Endothelial cell of umbilical vein (primary cell): ENCODE measurements around the gene FGFR1OP2. TPM values are rescaled to one million over a fixed set of nuclear protein-coding genes. Genes with fewer than 3 reads are reported as not detected.

Experiments
- BruUV-seq: library from RNA; stranded (reverse); fragments of 400-500 nt; replicated peaks from 2 replicates; lab custom pipeline; 2021; lab: Mats Ljungman, UMichigan
- CTCF ChIA-PET: fragments of 300-600, 350-600 bp; sonication (Branson Sonifier 250); formaldehyde crosslinking; loops from one replicate; lab custom pipeline; 2021; ENCODE audit warnings: antibody characterized with exemption, inconsistent platforms; lab: Charles Lee
- POLR2A ChIA-PET: fragments of 300-600, 350-600 bp; sonication (Branson Sonifier 250); formaldehyde crosslinking; loops from one replicate; lab custom pipeline; 2021; ENCODE audit warnings: antibody characterized with exemption, inconsistent platforms; lab: Charles Lee
- DNase-seq: peaks from one replicate; pipeline ENCODE4 v3.0.0-alpha.2; 2011; ENCODE audit warnings: low read depth, low spot score
- FAIRE-seq: peaks from 2 replicates; lab custom pipeline; 2011; peaks lifted over from hg19 to GRCh38; lab: Jason Lieb, UNC
- H2AFZ ChIP-seq: 2 replicates; pipeline ENCODE4 v1.6.0; 2012; ENCODE audit warnings: low read depth, low read length, control low read depth, inconsistent platforms
- H3K27ac ChIP-seq: 2 replicates; pipeline ENCODE4 v1.5.1; 2011; ENCODE audit warnings: low read depth, mild to moderate bottlenecking, control low read depth, low read length, moderate library complexity; ENCODE audit not compliant: insufficient read depth
- H3K27me3 ChIP-seq, 2 experiments: 2 replicates each; pipeline versions ENCODE4 v1.6.0 to v1.6.1; 2011; ENCODE audit warnings: low read length in 2 of 2, mixed read lengths in 1 of 2; ENCODE audit not compliant: control insufficient read depth in 2 of 2, insufficient read depth in 2 of 2
- H3K36me3 ChIP-seq, 2 experiments: 2 replicates in 1 of 2; 3 replicates in 1 of 2; pipeline ENCODE4 v1.5.1; 2011; ENCODE audit warnings: low read length in 2 of 2, mild to moderate bottlenecking in 1 of 2, moderate library complexity in 1 of 2; ENCODE audit not compliant: control insufficient read depth in 2 of 2, insufficient read depth in 2 of 2; ENCODE audit errors: extremely low read depth in 1 of 2
- H3K4me1 ChIP-seq: 3 replicates; pipeline ENCODE4 v1.5.1; 2011; ENCODE audit warnings: mild to moderate bottlenecking, low read length; ENCODE audit not compliant: control insufficient read depth, insufficient read depth; ENCODE audit errors: extremely low read depth
- H3K4me2 ChIP-seq: 2 replicates; pipeline ENCODE4 v1.6.1; 2011; ENCODE audit warnings: low read length, control low read depth, mixed read lengths; ENCODE audit not compliant: insufficient read depth
- H3K4me3 ChIP-seq, 3 experiments: fragments of 200-600 bp in 1 of 3; sonication (generic), shearing (Covaris generic) in 1 of 3; replicated peaks in 1 of 3; 2 replicates each; pipeline ENCODE4 v1.5.1; 2011 to 2016; ENCODE audit warnings: control low read depth in 3 of 3, low read length in 3 of 3, mild to moderate bottlenecking in 2 of 3, inconsistent platforms in 1 of 3, low read depth in 1 of 3, moderate library complexity in 1 of 3; ENCODE audit not compliant: insufficient read depth in 1 of 3
- H3K79me2 ChIP-seq: 2 replicates; pipeline ENCODE4 v1.6.0; 2012; ENCODE audit warnings: low read length, inconsistent platforms; ENCODE audit not compliant: control insufficient read depth, insufficient read depth
- H3K9ac ChIP-seq: replicated peaks from 2 replicates; pipeline ENCODE3; 2011; ENCODE audit warnings: low read length, control low read depth; ENCODE audit not compliant: insufficient read depth; ENCODE audit errors: extremely low read depth
- H3K9me1 ChIP-seq: replicated peaks from 3 replicates; pipeline ENCODE4 v1.6.0; 2011; ENCODE audit warnings: mild to moderate bottlenecking, low read length; ENCODE audit not compliant: control insufficient read depth, insufficient read depth; ENCODE audit errors: extremely low read depth
- H3K9me3 ChIP-seq: replicated peaks from 2 replicates; pipeline ENCODE4 v1.5.1; 2012; ENCODE audit warnings: low read length, inconsistent platforms; ENCODE audit not compliant: control insufficient read depth, insufficient read depth
- H4K20me1 ChIP-seq: replicated peaks from 2 replicates; pipeline ENCODE3; 2011; ENCODE audit warnings: mild to moderate bottlenecking, low read length; ENCODE audit not compliant: control insufficient read depth, insufficient read depth; ENCODE audit errors: extremely low read depth
- EZH2 ChIP-seq: IDR thresholded peaks from 2 replicates; pipeline ENCODE4 v1.6.1; 2012; ENCODE audit warnings: borderline replicate concordance, low read depth, mild to moderate bottlenecking, moderate library complexity, low read length, inconsistent platforms; ENCODE audit not compliant: severe bottlenecking
- FOS ChIP-seq: IDR thresholded peaks from 2 replicates; pipeline ENCODE4 v1.6.1; 2011; ENCODE audit warnings: mild to moderate bottlenecking, low read length, moderate library complexity, borderline replicate concordance; ENCODE audit not compliant: insufficient read depth
- GATA2 ChIP-seq: IDR thresholded peaks from 2 replicates; pipeline ENCODE4 v1.7.0; 2011; ENCODE audit warnings: low read depth, mild to moderate bottlenecking, moderate library complexity, mixed read lengths, low read length; ENCODE audit not compliant: insufficient read length, insufficient read depth
- JUN ChIP-seq: IDR thresholded peaks from 2 replicates; pipeline ENCODE4 v1.6.1; 2011; ENCODE audit warnings: borderline replicate concordance, low read depth; ENCODE audit not compliant: insufficient read length, insufficient read depth
- MAX ChIP-seq: IDR thresholded peaks from 2 replicates; pipeline ENCODE4 v1.6.1; 2011; ENCODE audit not compliant: insufficient read depth, insufficient read length
- MYC ChIP-seq: IDR thresholded peaks from one replicate; pipeline ENCODE4 v1.6.1; 2011; ENCODE audit warnings: mild to moderate bottlenecking, low read depth, low read length
- POLR2A ChIP-seq: IDR thresholded peaks from 2 replicates; pipeline ENCODE4 v1.6.1; 2012; ENCODE audit warnings: low read depth, mild to moderate bottlenecking, control low read depth, low read length
- POLR2AphosphoS5 ChIP-seq: IDR thresholded peaks from 2 replicates; pipeline ENCODE4 v1.6.1; 2012; ENCODE audit warnings: low read depth, mild to moderate bottlenecking, control low read depth, low read length, moderate library complexity; ENCODE audit not compliant: insufficient read depth
- dilution Hi-C: fragments of 300-500 bp; cut with MboI; formaldehyde crosslinking; loops from one replicate; pipeline ENCODE4 v1.15.0; 2019; ENCODE audit warnings: low sequenced_read_pairs; ENCODE audit not compliant: extremely low pct_ligation_motif_present
- intact Hi-C: fragments of 100-400 bp; cut with micrococcal nuclease; formaldehyde crosslinking; loops from one replicate; pipeline ENCODE4 v1.10.0; 2022
- polyA plus RNA-seq, 4 experiments: library from polyadenylated mRNA; depleted of rRNA in 3 of 4; stranded (reverse) in 3 of 4; unstranded in 1 of 4; fragments of >200 nt; gene quantifications; 2 replicates each; pipeline versions ENCODE4 v1.2.1 to v1.2.3, GENCODE V29; 2011 to 2012; ENCODE audit warnings: missing spikeins in 1 of 4
- total RNA-seq: library from RNA; stranded (reverse); gene quantifications from 2 replicates; pipeline ENCODE4 v1.2.3, GENCODE V29; 2021
- TF ChIP-seq, protein P1 (sequence below), 2 donors: IDR thresholded peaks; 1 replicate in 1 of 2; 2 replicates in 1 of 2; pipeline ENCODE4 v1.5.1; 2011; ENCODE audit warnings: low read length in 2 of 2, mild to moderate bottlenecking in 2 of 2, moderate library complexity in 2 of 2, control low read depth in 1 of 2, inconsistent platforms in 1 of 2, low read depth in 1 of 2; ENCODE audit not compliant: insufficient read depth in 1 of 2; ENCODE audit errors: extremely low read depth in 1 of 2

FGFR1OP2 gene
- total and polyA plus RNA-seq, 2 donors (not counting 3 experiments of a cell fraction or from before 2014, with no cell fraction given) = 22.7 to 49.3 TPM

DNA sequence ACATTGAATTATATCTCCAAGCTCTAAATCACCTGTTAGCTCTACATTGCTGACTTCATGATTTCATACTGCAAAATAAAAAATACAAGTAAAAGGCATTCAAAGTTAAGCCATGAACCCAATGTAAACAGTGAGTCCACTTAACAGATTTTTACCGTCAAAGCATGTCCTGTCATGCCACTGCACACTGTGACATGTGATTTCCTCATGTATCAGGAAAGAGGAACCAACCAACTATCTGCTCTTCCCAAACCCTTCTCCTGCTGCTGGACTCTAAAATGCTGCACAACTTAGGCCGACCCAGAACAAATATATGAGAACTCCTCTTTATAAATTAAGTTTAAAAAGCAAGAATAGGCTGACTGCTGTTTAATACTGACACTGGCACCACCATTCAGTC lies 38.4 kb downstream of the FGFR1OP2 start:
- H3K36me3 ChIP-seq = peaks cover 3 to 7% of the 10 kb centered on the region in 2 experiments
- intact Hi-C loops (no loop called here), dilution Hi-C loops (no loop called here)
- no peak overlapping the region for H3K9ac ChIP-seq
- CTCF ChIA-PET = no interaction called here
- TF ChIP-seq, protein P1, sequence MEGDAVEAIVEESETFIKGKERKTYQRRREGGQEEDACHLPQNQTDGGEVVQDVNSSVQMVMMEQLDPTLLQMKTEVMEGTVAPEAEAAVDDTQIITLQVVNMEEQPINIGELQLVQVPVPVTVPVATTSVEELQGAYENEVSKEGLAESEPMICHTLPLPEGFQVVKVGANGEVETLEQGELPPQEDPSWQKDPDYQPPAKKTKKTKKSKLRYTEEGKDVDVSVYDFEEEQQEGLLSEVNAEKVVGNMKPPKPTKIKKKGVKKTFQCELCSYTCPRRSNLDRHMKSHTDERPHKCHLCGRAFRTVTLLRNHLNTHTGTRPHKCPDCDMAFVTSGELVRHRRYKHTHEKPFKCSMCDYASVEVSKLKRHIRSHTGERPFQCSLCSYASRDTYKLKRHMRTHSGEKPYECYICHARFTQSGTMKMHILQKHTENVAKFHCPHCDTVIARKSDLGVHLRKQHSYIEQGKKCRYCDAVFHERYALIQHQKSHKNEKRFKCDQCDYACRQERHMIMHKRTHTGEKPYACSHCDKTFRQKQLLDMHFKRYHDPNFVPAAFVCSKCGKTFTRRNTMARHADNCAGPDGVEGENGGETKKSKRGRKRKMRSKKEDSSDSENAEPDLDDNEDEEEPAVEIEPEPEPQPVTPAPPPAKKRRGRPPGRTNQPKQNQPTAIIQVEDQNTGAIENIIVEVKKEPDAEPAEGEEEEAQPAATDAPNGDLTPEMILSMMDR (IDR thresholded peaks at IDR 0.05; ENCODE audit: extremely low read depth in 1 of 2, insufficient read depth in 1 of 2, low read depth in 1 of 2, low read length in 2 of 2) = no peak
- TF ChIP-seq FOS (no peak), POLR2AphosphoS5 (no peak), JUN (no peak), GATA2 (no peak), POLR2A (no peak), MYC (no peak), MAX (no peak), EZH2 (no peak)
- H3K4me3 ChIP-seq = no peak overlapping the region
- POLR2A ChIA-PET = no interaction called here
- H3K27me3 ChIP-seq = no peaks in the 10 kb centered on the region
- no TSS peak for BruUV-seq
- H3K9me3 ChIP-seq = no peaks in the 10 kb centered on the region
- H3K27ac ChIP-seq = no peak overlapping the region
- FAIRE-seq (no peak), DNase-seq (no peak)
- no peak overlapping the region for H3K4me2 ChIP-seq
- no peaks in the 10 kb centered on the region for H3K9me1 ChIP-seq
- H4K20me1 ChIP-seq = no peaks in the 10 kb centered on the region
- no peak overlapping the region for H2AFZ ChIP-seq
- H3K4me1 ChIP-seq = no peaks in the 10 kb centered on the region
- H3K79me2 ChIP-seq = no peaks in the 10 kb centered on the region
